WI38 (cell line): ENCODE measurements around the gene UBE2L5.
A peak's percentile ranks its signal among the peaks of the same experiment; 100 is the strongest.
"Not testable (repeated sequence)": the region's sequence is repeated elsewhere in the genome, so short reads cannot be mapped to it uniquely, and the experiment has no call there.

ENCODE experiments used
- H3K4me3 ChIP-seq: 2 replicates; pipeline ENCODE4 v1.5.1; 2011; ENCODE audit warnings: low read depth, mild to moderate bottlenecking, control low read depth, low read length
- TF ChIP-seq, protein P1 (sequence below): IDR thresholded peaks from 2 replicates; pipeline ENCODE4 v1.5.1; 2012; ENCODE audit warnings: low read depth, mild to moderate bottlenecking, control low read depth, low read length

Gene UBE2L5

DNA sequence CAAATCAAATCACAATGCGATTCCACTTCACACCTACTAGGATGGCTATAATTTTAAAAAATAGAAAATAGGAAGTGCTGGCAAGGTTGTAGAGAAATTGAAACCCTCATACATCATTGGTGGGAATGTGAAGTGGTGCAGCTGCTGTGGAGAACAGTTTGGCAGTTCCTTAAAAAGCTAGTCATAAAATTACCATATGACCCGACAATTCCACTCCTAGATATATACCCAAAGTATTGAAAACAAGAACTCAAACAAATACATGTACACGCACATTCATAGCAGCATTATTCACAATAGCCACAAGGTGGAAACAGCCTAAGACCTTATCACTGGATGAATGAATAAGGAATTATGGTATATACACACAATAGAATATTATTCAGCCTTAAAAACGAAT is 31.4 kb downstream of the UBE2L5 start:
- TF ChIP-seq, protein P1, sequence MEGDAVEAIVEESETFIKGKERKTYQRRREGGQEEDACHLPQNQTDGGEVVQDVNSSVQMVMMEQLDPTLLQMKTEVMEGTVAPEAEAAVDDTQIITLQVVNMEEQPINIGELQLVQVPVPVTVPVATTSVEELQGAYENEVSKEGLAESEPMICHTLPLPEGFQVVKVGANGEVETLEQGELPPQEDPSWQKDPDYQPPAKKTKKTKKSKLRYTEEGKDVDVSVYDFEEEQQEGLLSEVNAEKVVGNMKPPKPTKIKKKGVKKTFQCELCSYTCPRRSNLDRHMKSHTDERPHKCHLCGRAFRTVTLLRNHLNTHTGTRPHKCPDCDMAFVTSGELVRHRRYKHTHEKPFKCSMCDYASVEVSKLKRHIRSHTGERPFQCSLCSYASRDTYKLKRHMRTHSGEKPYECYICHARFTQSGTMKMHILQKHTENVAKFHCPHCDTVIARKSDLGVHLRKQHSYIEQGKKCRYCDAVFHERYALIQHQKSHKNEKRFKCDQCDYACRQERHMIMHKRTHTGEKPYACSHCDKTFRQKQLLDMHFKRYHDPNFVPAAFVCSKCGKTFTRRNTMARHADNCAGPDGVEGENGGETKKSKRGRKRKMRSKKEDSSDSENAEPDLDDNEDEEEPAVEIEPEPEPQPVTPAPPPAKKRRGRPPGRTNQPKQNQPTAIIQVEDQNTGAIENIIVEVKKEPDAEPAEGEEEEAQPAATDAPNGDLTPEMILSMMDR, result no peak
- no peak overlapping the region for H3K4me3 ChIP-seq

DNA sequence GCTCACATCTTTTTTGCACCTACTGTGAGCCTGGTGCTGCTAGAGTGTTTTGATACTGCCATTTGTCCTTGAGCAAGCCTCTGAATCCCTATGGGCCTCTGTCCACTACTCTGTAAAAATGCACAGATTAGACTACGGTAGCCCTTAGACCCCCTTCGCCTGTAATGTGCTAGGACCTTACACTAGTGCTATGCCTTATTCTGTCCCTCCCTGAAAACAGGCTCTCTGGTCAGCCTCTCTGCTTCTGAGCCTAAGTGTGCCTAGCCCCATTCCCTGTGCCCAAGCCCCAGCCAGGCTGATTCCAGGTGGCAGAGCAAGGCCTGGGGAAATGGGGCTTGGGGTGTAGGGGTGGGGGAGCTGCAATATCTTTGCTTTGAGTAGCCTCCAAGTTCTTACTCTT is 32.7 kb downstream of the UBE2L5 start:
- TF ChIP-seq, protein P1, result no peak
- H3K4me3 ChIP-seq, result no peak overlapping the region

DNA sequence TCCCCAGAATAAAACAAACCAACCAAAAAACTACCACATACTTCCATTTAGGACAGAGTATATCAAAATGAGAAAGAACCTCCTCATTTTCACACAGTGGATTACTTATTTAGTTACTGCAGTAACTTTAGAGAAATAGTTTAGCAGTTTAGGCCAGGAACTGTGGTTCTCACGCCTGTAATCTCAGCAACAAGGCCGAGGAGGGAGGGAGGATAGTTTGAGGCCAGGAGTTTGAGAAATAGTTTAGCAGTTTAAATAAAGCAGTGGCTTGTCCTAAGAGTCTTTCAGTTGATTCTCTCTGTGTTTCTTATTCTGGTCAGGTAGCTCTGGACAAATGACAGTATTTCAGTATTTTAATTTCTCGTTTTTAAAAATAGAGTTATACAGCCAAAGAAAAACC is 34.0 kb downstream of the UBE2L5 start:
- H3K4me3 ChIP-seq, result no peak overlapping the region
- TF ChIP-seq, protein P1, result no peak

DNA sequence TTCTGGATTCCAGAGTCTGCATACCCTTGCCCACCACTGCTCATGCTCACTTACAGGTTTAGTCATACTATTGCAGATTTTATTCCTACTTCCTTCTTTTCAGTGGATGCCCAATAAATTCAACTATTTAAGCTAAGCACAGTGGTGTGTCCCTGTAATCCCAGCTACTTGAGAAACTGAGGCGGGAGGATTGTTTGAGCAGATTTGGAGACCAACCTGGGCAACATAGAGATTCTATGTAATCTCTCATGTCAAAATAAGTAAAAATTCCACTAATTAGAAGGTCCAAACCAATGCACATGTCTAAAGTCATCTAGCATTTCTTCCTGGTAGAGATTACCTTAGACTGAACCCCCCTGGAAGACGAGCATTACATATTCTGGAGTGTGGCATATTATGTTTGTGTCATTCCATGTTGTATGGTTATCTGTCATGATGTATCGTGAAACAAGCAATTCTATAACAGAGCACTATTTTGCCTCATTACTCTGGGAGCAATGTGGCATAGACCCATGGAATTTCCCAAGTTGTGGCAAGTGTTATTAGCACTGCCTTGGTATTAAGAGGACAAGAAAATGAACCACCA is 35.1 kb downstream of the UBE2L5 start:
- TF ChIP-seq, protein P1, result no peak
- no peak overlapping the region for H3K4me3 ChIP-seq

DNA sequence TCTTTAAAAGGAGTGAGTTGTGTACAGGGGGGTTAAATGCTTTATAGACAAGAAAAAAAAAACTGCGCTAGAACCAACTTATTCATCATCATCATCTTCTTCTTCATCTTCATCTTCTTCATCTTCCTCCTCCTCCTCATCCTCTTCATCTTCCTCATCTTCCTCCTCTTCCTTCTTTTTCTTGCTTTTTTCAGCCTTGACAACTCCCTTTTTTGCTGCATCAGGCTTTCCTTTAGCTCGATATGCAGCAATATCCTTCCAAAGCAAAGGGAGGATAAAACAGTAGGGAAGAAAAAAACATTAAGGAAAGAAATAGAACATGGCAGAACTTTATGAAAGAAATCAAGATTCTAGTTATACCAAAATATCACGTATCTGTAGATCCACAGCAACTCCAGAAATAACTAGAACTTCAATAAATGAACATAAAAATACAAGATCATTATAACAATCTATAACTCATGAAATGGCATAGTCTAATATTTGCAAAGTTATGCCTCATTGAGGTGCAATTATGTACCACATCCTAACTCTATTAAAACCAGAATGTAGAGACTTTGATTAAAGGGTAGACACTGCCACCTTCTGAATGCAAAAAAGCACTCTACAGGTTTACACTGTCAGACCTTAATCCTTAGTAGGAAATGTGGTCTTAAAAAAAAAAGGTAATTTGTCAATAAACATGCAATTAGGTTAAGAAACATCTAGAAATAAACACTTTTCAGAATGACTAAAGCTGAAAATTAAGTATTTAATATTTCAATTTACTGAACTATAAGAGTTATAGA is 39.2 kb downstream of the UBE2L5 start:
- not testable (repeated sequence) for H3K4me3 ChIP-seq

DNA sequence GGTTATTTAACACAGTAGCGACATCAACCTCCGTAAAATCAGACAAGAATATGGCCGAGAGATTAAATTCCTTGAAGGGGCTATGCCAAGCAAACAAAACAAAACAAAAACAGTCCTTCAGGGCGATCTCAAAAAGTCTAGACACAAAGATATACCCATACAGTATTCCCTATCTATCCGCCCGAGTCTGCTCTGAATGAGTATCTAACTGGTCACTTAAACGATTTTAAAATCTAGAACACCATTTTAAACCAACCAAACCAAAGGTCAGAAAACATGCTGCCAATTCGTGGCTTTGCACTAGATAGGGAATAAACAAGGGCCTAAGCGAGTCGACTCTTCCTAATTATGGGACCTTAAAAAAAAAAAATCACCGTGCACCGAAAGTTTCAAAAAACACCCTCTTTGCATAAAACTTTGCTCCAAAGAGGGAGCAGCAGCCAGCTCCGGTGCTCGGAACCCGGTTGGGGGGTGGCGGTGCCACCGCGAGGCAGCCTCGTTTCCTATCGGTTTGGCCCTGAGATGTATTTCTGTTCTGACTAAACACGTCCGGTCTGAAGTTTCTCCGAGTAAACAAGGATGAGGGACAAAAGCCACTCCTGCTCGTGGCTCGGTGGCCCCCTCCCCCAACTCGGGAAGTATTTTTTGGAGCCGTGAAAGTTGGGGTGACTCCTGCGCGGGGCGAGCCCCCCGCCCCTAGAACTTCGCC is 41.6 kb downstream of the UBE2L5 start:
- TF ChIP-seq, protein P1, result no peak
- peak overlapping the region; percentile 74 for H3K4me3 ChIP-seq

GRCh38 chr13:30464496-30465342 is 42.4 kb downstream of the UBE2L5 start:
- peak overlapping the region; percentile 74 for H3K4me3 ChIP-seq
- TF ChIP-seq, protein P1, result no peak
